Measurements from ENCODE around the gene CTXN1. TPM values are rescaled to one million over a fixed set of nuclear protein-coding genes. Genes with fewer than 3 reads are reported as not detected.

CTXN1 gene
- total RNA-seq, 1 donor from 2014 or later: 57.8 TPM

DNA sequence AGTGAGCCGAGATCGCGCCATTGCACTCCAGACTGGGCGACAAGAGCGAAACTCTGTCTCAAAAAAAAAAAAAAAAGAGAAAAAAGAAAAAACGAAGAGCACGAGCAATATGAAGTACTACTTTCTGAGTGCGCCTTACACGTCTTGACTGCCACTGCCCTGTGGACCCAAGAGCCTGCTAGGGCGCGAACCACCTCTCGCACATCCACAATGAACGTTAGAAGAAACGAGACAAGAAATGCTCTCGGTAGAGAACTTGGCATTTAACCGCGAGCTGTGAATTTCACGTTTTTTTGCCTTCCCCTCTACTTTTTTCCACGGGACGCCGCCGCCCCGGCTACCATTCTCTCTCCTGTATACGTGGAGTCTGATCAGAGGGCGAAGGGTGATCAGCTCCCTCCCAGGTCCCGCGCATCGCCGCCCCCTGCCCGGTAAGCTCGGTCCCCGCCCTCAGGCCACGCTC lies 17.1 kb upstream of the CTXN1 start:
- peak overlapping the region; percentile 99 for H3K27ac Mint-ChIP-seq
- TF ChIP-seq, protein P1, sequence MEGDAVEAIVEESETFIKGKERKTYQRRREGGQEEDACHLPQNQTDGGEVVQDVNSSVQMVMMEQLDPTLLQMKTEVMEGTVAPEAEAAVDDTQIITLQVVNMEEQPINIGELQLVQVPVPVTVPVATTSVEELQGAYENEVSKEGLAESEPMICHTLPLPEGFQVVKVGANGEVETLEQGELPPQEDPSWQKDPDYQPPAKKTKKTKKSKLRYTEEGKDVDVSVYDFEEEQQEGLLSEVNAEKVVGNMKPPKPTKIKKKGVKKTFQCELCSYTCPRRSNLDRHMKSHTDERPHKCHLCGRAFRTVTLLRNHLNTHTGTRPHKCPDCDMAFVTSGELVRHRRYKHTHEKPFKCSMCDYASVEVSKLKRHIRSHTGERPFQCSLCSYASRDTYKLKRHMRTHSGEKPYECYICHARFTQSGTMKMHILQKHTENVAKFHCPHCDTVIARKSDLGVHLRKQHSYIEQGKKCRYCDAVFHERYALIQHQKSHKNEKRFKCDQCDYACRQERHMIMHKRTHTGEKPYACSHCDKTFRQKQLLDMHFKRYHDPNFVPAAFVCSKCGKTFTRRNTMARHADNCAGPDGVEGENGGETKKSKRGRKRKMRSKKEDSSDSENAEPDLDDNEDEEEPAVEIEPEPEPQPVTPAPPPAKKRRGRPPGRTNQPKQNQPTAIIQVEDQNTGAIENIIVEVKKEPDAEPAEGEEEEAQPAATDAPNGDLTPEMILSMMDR (conservative IDR thresholded peaks at IDR 0.05): no peak
- no peak for DNase-seq (ENCODE audit: extremely low spot score, unreplicated experiment)
- peaks cover 3% of the 10 kb centered on the region for H3K36me3 Mint-ChIP-seq
- H3K4me3 Mint-ChIP-seq: peak overlapping the region; percentile 97
- H3K27me3 Mint-ChIP-seq: no peaks in the 10 kb centered on the region
- H3K4me1 Mint-ChIP-seq (ENCODE audit: unreplicated experiment): peaks cover 22% of the 10 kb centered on the region
- H3K9me3 Mint-ChIP-seq: no peaks in the 10 kb centered on the region

DNA sequence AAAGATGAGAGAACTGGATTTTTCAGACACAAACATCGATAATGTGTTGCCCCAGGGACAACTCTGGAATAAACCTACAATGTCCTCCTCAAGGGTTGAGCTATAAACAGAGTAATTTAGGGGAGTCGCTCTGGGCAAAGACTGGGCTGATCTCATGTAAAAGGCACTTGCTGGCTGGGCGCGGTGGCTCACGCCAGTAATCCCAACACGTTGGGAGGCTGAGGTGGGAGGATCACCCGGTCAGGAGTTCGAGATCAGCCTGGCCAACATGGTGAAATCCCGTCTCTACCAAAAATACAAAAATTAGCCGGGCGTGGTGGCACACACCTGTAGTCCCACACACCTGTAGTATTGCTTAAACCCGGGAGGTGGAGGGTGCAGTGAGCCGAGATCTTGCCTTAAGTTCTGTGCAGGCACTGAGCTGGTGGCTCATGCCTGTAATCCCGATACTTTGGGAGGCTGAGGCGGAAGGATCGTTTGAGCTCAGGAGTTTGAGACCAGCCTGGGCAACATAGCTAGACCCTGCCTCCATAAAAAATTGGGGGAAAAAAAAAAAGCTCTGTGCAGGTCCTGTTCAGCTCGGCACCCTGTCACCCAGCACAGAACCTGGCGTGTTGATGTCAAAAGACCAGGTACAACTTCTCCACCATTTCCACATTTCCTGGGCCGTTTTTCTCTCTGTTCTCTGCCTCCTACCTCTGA lies 16.1 kb upstream of the CTXN1 start:
- no peaks in the 10 kb centered on the region for H3K9me3 Mint-ChIP-seq
- H3K36me3 Mint-ChIP-seq: peaks cover 3% of the 10 kb centered on the region
- peaks cover 22% of the 10 kb centered on the region for H3K4me1 Mint-ChIP-seq (ENCODE audit: unreplicated experiment)
- peak overlapping the region; percentile 97 for H3K4me3 Mint-ChIP-seq
- TF ChIP-seq, protein P1 (conservative IDR thresholded peaks at IDR 0.05): no peak
- H3K27me3 Mint-ChIP-seq: no peaks in the 10 kb centered on the region
- DNase-seq (ENCODE audit: extremely low spot score, unreplicated experiment): no peak
- H3K27ac Mint-ChIP-seq: peak overlapping the region; percentile 99

DNA sequence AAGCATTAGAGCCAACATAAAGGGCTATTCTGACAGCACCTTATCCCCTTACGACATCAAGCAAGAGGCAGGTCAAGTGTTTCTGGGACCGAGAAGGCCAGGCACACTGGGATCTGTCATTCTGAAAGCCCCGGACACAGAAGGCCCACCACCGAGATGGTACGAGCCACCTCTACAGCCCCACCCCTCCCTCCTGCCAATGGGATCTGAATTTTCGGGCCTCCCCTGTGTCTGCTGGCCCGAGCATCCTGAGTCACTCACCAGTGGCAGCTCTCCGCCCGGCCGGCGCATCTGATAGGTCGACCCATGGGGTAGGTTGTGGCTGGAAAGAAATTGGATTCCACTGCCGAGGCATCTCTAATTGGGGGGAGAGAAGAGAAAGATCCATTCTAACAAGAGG lies 14.9 kb upstream of the CTXN1 start:
- H3K36me3 Mint-ChIP-seq: peaks cover 3% of the 10 kb centered on the region
- DNase-seq (ENCODE audit: extremely low spot score, unreplicated experiment): no peak
- peak overlapping the region; percentile 65 for H3K4me3 Mint-ChIP-seq
- TF ChIP-seq, protein P1 (conservative IDR thresholded peaks at IDR 0.05): no peak
- H3K4me1 Mint-ChIP-seq (ENCODE audit: unreplicated experiment): peaks cover 22% of the 10 kb centered on the region
- no peaks in the 10 kb centered on the region for H3K27me3 Mint-ChIP-seq
- H3K9me3 Mint-ChIP-seq: no peaks in the 10 kb centered on the region
- peak overlapping the region; percentile 77 for H3K27ac Mint-ChIP-seq

DNA sequence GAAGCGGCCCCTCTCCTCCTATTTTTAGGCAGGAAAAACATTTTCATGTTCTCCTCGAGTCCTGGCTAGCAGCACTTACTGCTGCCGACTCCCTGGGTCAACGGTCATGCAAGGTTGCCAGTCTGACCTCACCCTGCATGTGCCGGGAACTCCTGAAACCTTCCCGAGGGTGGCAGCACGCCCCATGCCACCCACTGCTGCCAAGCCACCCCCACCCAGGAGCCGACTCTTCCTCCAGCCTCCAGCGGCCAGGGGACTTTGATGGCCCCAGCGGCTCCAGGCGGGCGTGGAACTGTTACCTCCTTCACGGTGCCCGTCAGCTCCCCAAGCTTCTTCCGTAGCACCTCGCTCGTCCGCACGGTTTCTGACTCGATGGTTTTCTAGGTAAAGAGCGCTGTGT lies 8.8 kb upstream of the CTXN1 start:
- H3K27ac Mint-ChIP-seq: no peak overlapping the region
- TF ChIP-seq, protein P1 (conservative IDR thresholded peaks at IDR 0.05): no peak
- H3K9me3 Mint-ChIP-seq: no peaks in the 10 kb centered on the region
- DNase-seq (ENCODE audit: extremely low spot score, unreplicated experiment): no peak
- no peaks in the 10 kb centered on the region for H3K27me3 Mint-ChIP-seq
- H3K4me3 Mint-ChIP-seq: no peak overlapping the region
- peaks cover 3% of the 10 kb centered on the region for H3K36me3 Mint-ChIP-seq
- H3K4me1 Mint-ChIP-seq (ENCODE audit: unreplicated experiment): no peaks in the 10 kb centered on the region

DNA sequence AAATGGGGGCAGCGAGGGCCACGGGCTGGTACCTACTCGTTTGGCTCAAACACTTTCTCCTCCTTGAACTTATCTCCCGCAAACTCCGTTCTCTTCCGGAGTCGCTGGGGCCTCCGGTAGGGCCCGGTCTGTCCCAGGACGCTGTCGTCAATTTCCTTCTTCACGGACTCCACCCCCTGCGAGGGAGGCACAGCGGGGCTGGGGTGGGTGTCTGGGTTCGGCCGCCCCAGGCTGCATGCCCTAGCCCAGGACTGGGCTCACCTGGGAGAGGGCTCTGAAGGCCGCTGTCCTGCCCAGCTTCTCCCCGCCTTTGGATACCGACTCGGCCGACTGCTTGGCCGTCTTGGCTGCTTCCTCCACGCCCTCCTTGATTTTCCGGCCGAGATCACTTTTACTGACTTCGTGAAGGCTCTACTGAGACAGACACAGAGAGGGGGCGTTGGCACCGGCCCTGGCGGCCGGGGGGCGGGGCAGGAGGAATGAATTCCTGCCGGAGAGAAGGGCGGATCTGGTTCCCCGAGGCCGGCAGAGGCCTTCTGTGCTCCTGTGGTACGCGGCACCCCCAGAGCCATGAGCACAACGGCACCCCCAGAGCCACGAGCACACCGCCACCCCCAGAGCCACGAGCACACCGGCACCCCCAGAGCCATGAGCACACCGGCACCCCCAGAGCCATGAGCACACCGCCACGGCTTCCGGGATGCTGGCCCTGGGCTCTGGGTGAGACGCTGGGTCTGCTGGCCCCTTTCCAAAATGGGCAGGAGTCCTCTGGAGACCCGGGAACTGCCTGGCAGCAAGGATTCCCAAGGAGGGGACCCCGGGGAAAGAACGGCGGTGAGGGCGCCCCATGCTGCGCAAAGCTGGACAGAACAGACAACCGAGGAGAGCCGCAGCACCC lies 8.1 kb upstream of the CTXN1 start:
- peaks cover 2% of the 10 kb centered on the region for H3K4me1 Mint-ChIP-seq (ENCODE audit: unreplicated experiment)
- H3K36me3 Mint-ChIP-seq: peaks cover 3% of the 10 kb centered on the region
- DNase-seq (ENCODE audit: extremely low spot score, unreplicated experiment): no peak
- no peaks in the 10 kb centered on the region for H3K9me3 Mint-ChIP-seq
- no peak overlapping the region for H3K4me3 Mint-ChIP-seq
- no peak overlapping the region for H3K27ac Mint-ChIP-seq
- TF ChIP-seq, protein P1 (conservative IDR thresholded peaks at IDR 0.05): peak; percentile 7
- no peaks in the 10 kb centered on the region for H3K27me3 Mint-ChIP-seq

All from type B pancreatic cell (in vitro differentiated cells).